ENCODE measurements around the gene MSMO1.
A peak's percentile ranks its signal among the peaks of the same experiment; 100 is the strongest.
"Not testable (repeated sequence)": the region's sequence is repeated elsewhere in the genome, so short reads cannot be mapped to it uniquely, and the experiment has no call there.

Gene MSMO1

DNA sequence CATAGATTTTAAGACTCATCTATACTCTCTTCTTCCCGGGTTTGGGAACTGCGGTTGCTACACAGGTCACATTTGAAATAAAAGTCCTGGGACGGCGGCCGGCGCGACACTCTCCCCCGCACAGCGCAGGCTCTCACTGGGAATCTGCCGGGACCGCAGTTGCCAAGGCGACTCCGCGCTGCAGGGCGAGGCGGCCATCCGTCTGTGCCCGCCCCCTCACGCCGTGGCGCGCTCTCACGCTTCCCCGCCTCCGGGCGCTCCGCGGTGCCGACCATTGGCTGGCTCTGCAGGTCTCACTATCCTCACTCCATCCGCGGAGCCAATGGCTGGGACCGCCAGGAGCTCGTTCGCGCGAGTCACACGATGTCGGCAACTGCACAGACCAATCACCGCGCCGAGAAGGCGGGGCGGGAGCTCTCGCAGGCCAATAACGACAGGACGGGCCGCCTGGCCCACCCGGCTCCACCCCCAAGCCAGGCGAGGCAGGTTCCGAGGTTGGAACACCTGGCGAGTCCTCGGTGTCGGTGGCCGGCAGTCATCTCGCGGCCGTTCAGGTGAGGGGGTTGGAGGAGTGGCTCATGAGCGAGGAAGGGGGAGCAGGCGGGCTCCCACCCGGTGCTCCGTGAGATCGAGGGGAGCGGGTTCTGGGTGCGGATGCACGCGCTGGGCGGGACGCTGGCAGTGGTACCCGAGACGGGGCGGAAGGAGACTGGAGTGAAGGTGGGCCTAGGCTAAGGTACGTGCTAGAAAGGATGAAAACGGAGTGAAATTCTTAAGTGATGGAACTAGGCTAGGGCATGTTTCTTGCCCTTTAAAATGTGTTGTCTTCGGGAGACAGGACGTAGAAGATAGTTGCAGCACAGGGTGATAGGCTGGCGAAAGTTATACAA is at the start of gene MSMO1:
TSS of gene MSMO1 (plus strand) at position 459 of the 890 bp plus-strand sequence. CDS start 5,702 bp downstream, outside the sequence.
- peak; percentile 99 for DNase-seq (ENCODE audit: low read depth)

DNA sequence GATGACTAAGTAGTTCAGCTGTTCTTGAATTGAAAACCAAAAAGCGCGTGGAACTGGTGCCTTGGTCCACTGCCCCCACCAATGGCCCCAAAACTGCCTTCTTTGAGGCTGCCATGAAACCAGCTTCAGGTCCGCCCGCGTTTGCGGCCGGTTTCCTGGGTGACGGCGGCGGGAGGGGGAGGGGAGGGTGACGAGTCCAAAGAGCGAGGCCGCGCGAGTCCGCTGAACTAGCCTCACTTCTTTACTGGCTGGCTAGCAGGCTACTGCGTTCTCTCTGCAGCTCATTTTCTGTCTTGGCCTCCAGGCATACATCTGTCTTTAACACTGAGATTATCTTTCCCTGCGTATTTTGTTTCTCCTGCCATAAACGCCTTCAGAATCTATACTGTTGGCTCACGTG is 47.9 kb upstream of the MSMO1 start:
- DNase-seq (ENCODE audit: low read depth), result peak; percentile 43

- DNase-seq (ENCODE audit: low read depth), result not testable (repeated sequence)
Measured at GRCh38 chr4:165284697-165285096, 42.8 kb upstream of the MSMO1 start.

DNA sequence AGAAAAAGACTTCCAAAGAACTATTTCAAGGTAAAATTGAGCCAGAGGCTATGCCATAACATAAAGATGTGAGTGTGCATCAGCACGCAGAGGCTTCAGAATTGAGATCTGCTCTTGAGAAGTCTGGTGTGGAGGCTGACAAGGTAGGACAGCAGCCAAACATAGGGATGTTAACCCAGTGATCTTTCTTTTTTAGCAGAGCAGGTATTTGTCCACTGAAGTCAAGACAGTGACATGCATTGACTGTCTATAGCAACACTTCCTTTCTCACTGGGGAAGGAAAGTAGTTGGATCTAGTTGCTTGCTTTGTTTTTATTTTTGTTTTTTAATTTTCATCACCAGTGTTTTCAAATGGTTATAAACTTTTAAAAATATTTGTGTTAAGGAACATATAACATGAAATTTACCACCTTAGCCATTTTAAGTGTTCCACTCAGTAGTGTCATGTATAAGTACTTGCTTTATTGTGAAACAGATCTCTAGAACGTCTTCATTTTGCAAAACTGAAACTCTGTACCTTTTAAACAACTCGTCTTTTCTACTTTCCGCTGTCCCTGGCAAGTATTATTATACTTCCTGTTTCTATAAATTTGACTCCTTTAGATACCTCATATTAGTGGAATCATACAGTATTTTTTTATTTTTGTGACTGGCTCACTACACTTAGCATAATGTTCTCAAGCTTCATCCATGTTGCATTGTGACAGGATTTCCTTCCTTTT is 40.7 kb upstream of the MSMO1 start:
- not testable (repeated sequence) for DNase-seq (ENCODE audit: low read depth)

- DNase-seq (ENCODE audit: low read depth), result no peak
Measured at GRCh38 chr4:165288226-165288625, 39.2 kb upstream of the MSMO1 start.

GRCh38 chr4:165288639-165289422 is 38.6 kb upstream of the MSMO1 start:
- DNase-seq (ENCODE audit: low read depth), result peak; percentile 69

- no peak for DNase-seq (ENCODE audit: low read depth)
Measured at GRCh38 chr4:165289423-165289785, 38.1 kb upstream of the MSMO1 start.

DNA sequence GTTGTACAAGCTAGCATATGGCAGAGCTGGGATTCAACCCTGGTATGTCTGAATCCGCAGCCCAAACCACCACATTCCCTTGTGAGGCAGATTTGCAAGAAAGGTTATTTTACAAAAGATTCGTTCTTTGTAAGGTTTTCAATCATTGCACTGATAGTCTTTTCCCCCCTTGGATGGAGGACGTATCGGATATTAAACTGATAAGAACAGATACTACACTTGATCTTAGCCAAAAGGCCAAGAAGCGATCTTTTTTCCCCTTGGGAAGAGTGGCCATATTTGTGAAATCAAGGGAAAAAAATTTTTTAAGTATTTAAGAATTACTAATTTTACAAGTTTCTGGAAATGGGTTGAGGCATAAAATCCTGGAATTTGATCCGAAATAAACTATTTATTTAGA is 34.4 kb upstream of the MSMO1 start:
- no peak for DNase-seq (ENCODE audit: low read depth)

DNA sequence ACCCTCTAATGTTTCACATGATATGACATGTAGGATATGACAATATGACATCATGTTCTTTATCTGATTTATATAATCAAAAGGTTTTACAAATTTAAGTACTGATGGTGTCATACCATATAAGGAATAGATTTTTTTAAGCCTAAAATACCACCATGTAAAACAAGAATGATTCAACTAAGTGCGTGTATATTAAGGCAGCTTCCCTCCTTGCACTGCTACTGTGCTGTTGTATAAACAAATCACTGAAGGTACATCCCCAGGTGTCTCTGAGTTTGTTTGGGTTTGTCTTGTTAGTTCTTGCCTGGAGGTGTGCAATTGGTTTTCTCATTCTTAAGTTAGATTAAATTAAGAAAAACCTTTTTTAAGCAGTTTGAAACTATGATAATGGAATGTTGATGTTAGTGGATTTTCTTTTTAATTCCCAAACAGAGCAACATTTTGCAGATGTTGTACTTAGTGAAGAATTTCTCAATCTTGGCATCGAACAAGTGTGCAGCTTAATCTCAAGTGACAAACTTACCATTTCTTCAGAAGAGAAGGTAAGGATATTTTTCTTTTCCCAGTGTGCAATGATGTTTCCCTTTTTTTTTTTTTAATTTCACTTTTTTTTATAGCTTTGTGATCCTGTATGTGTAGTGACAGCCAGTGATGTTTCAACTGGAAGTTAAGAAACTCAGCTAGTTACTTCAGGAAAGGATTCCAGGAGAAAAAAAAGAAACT is 33.4 kb upstream of the MSMO1 start:
- peak; percentile 17 for DNase-seq (ENCODE audit: low read depth)

- DNase-seq (ENCODE audit: low read depth), result no peak
Measured at GRCh38 chr4:165294907-165295306, 32.6 kb upstream of the MSMO1 start.

GRCh38 chr4:165297626-165298025 is 29.8 kb upstream of the MSMO1 start:
- DNase-seq (ENCODE audit: low read depth), result no peak

DNA sequence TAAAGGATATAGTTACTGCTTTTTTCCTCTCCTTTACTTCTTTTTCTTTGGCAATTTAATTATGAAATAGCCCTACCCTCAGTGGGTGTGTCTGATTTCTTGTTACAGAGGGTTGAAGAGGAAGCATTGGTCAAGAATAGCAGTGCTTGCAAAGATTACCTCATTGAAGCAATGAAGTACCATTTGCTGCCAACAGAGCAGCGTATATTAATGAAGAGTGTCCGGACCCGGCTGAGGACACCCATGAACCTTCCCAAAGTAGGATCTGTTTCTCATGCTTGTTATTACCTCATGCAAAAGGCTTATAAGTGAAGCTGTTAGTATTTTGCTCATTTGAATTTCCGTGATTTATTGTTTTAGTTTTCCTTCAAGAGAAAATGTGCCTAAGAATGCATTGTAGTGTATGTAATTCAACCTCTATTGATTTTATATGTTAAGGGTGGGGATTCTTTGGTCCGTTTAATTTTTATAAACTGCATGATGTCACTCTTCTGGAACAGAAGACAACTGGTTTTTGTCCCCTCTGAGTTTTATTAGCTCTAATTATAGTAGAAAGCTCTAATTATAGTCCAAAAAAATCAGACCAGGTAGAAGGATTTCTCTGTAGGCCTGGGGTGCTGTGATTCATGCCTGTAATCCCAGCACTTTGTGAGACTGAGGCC is 27.9 kb upstream of the MSMO1 start:
- no peak for DNase-seq (ENCODE audit: low read depth)

GRCh38 chr4:165301833-165302232 is 25.6 kb upstream of the MSMO1 start:
- DNase-seq (ENCODE audit: low read depth), result peak; percentile 6

DNA sequence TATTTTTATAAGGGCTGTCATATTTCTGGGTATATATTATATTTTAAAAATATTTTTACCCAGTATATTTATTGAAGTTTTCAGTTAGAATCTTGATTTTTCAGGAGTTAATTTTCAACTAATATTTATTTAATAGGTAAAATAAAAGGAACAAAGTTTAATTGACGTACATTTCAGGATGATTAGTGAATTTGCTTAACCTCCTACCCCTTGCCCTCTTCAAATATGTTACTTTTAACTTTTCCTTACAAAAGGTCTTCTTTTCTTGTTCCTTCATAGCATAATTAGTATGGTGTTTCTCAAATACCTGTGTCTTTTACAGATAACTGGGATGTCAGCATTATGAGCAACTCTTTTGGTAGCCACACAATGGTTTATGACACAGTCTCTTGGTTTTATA is 24.8 kb upstream of the MSMO1 start:
- DNase-seq (ENCODE audit: low read depth), result no peak

DNA sequence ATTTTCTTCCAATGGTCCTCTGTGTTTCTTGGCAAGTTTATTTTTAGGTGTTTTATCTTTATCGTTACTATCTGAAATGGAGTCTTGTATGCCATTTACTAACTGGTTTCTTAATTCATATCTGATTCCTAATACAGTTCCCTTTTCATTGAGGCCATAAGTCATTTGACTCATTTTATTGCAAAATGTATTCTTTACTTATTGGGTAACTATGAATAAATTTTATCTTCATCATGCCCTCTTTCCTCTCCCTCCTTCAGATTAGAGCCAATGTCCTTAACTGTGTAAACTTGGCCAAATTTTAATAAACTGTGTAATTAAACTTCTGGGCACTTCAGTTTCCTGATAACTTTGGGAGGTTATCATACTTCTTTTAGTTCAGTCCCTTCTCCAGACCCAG is 19.3 kb upstream of the MSMO1 start:
- DNase-seq (ENCODE audit: low read depth), result peak; percentile 46

DNA sequence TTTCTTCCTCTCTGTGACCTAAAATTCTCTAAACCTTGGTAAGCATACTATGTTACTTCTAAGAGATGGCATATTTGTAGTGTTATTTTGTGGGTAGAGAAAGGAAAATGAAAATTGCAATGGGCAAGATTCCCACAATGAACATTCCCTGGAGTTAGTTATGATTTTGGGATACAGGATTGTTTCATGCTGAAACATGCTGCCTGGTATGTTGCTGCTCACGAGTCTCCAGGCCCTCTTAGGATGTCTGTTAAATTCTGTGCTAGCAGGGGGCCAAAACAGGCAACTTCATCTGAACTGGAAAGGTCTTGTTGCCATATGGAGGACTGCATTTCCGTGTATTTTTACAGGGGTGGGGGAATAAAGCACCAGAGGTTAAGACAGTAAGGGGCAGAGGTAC is 18.9 kb upstream of the MSMO1 start:
- peak; percentile 38 for DNase-seq (ENCODE audit: low read depth)

- DNase-seq (ENCODE audit: low read depth), result no peak
Measured at GRCh38 chr4:165309456-165309855, 18.0 kb upstream of the MSMO1 start.

DNA sequence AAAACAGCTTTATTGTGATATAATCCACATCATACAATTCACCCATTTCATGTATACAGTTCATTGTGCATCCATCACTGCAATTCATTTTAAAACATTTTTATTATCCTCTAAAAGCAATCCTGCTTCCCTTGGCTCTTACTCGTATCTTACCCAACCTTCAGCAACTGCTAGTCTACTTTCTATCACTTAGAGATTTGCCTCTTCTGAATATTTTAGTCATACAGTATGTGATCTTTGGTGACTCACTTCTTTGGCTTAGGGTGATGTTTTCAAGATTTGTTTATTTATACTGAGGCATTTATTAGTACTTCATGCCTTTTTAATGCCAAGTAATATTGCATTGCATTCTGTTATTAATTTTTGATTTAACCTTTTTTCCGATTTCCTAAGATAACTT is 15.0 kb upstream of the MSMO1 start:
- peak; percentile 75 for DNase-seq (ENCODE audit: low read depth)

- DNase-seq (ENCODE audit: low read depth), result no peak
Measured at GRCh38 chr4:165319030-165319429, 8.4 kb upstream of the MSMO1 start.

- DNase-seq (ENCODE audit: low read depth), result no peak
Measured at GRCh38 chr4:165319509-165319908, 8.0 kb upstream of the MSMO1 start.

GRCh38 chr4:165324236-165324917 is 3.1 kb upstream of the MSMO1 start:
- DNase-seq (ENCODE audit: low read depth), result no peak
